Keratinocyte (primary cell): Measurements from ENCODE around the gene DNAH8. TPM values are rescaled to one million over a fixed set of nuclear protein-coding genes. Genes with fewer than 3 reads are reported as not detected.
A peak's percentile ranks its signal among the peaks of the same experiment; 100 is the strongest.

Experiments used
- DNase-seq: peaks from one replicate; pipeline ENCODE4 v3.0.0-alpha.2; 2011; ENCODE audit warnings: low read depth, missing footprints, low spot score
- FAIRE-seq: peaks from 2 replicates; lab custom pipeline; 2011; peaks lifted over from hg19 to GRCh38; lab: Jason Lieb, UNC
- H2AFZ ChIP-seq: 2 replicates; pipeline ENCODE4 v1.6.0; 2012; ENCODE audit warnings: low read length, control low read depth, inconsistent platforms; ENCODE audit not compliant: control insufficient read depth
- H3K27ac ChIP-seq: 2 replicates; pipeline ENCODE4 v1.5.1; 2011; ENCODE audit warnings: low read length; ENCODE audit not compliant: control insufficient read depth, insufficient read depth
- H3K27me3 ChIP-seq: 3 replicates; pipeline ENCODE4 v1.6.0; 2011; ENCODE audit warnings: low read length; ENCODE audit not compliant: control insufficient read depth, insufficient read depth; ENCODE audit errors: extremely low read depth
- H3K36me3 ChIP-seq, 2 experiments: 2 replicates in 1 of 2; 3 replicates in 1 of 2; pipeline ENCODE4 v1.5.1; 2011; ENCODE audit warnings: low read length in 2 of 2, mild to moderate bottlenecking in 1 of 2; ENCODE audit not compliant: control insufficient read depth in 2 of 2, insufficient read depth in 2 of 2; ENCODE audit errors: extremely low read depth in 1 of 2
- H3K4me1 ChIP-seq: 3 replicates; pipeline ENCODE4 v1.5.1; 2011; ENCODE audit warnings: low read length; ENCODE audit not compliant: control insufficient read depth, insufficient read depth; ENCODE audit errors: extremely low read depth
- H3K4me2 ChIP-seq: 3 replicates; pipeline ENCODE4 v1.6.0; 2011; ENCODE audit warnings: low read depth, low read length; ENCODE audit not compliant: control insufficient read depth, insufficient read depth; ENCODE audit errors: extremely low read depth
- H3K4me3 ChIP-seq, 3 experiments: fragments of 200-600 bp in 1 of 3; sonication (generic) in 1 of 3; 2 replicates in 2 of 3; 3 replicates in 1 of 3; pipeline ENCODE4 v1.5.1; 2011 to 2016; ENCODE audit warnings: low read length in 3 of 3, mild to moderate bottlenecking in 3 of 3, control low read depth in 2 of 3, inconsistent platforms in 1 of 3, low read depth in 1 of 3, mixed read lengths in 1 of 3, mixed run types in 1 of 3, moderate library complexity in 1 of 3; ENCODE audit not compliant: control insufficient read depth in 2 of 3, insufficient read depth in 2 of 3; ENCODE audit errors: extremely low read depth in 1 of 3
- H3K79me2 ChIP-seq: 2 replicates; pipeline ENCODE4 v1.6.0; 2012; ENCODE audit warnings: low read length; ENCODE audit not compliant: control insufficient read depth, insufficient read depth
- H3K9ac ChIP-seq: 3 replicates; pipeline ENCODE4 v1.6.0; 2011; ENCODE audit warnings: low read length; ENCODE audit not compliant: control insufficient read depth, insufficient read depth; ENCODE audit errors: extremely low read depth
- H3K9me1 ChIP-seq: 3 replicates; pipeline ENCODE4 v1.6.0; 2011; ENCODE audit warnings: low read length; ENCODE audit not compliant: control insufficient read depth, insufficient read depth; ENCODE audit errors: extremely low read depth
- H3K9me3 ChIP-seq: 2 replicates; pipeline ENCODE4 v1.5.1; 2012; ENCODE audit warnings: low read depth, low read length; ENCODE audit not compliant: control insufficient read depth
- H4K20me1 ChIP-seq: 3 replicates; pipeline ENCODE4 v1.6.0; 2011; ENCODE audit warnings: low read length; ENCODE audit not compliant: control insufficient read depth, insufficient read depth; ENCODE audit errors: extremely low read depth
- EZH2 ChIP-seq: IDR thresholded peaks from one replicate; pipeline ENCODE4 v1.6.1; 2012; ENCODE audit warnings: inconsistent platforms, mild to moderate bottlenecking, low read length, moderate library complexity
- dilution Hi-C: fragments of 300-500 bp; cut with MboI; formaldehyde crosslinking; loops from one replicate; pipeline ENCODE4 v1.7.0; 2020; ENCODE audit warnings: low sequenced_read_pairs; ENCODE audit not compliant: extremely low pct_ligation_motif_present
- polyA plus RNA-seq, 5 experiments: library from polyadenylated mRNA; depleted of rRNA in 3 of 5; stranded (reverse) in 3 of 5; stranded (forward) in 1 of 5; unstranded in 1 of 5; fragments of >200 nt; gene quantifications; 1 replicate in 1 of 5; 2 replicates in 3 of 5; 3 replicates in 1 of 5; pipeline versions ENCODE4 v1.2.1 to v1.2.3, GENCODE V29; 2011 to 2012; ENCODE audit warnings: missing spikeins in 2 of 5, low read depth in 1 of 5, low replicate concordance in 1 of 5
- TF ChIP-seq, protein P1 (sequence below), 3 experiments: IDR thresholded peaks in 1 of 3; conservative IDR thresholded peaks in 1 of 3; optimal IDR thresholded peaks in 1 of 3; 2 replicates in 2 of 3; 3 replicates in 1 of 3; pipeline versions ENCODE3 to v1.5.1; 2011; ENCODE audit warnings: low read length in 3 of 3, mild to moderate bottlenecking in 3 of 3, moderate library complexity in 2 of 3, control low read depth in 1 of 3, inconsistent platforms in 1 of 3; ENCODE audit not compliant: insufficient read depth in 2 of 3; ENCODE audit errors: extremely low read depth in 1 of 3

DNAH8 gene
- polyA plus RNA-seq, 1 donor (not counting 4 experiments of a cell fraction or from before 2014, with no cell fraction given), result 0.01 TPM

- Histone ChIP-seq H3K9me1 (no peaks in the 10 kb centered on the region), H3K4me2 (no peak overlapping the region), H3K27ac (no peak overlapping the region), H3K4me3 (no peak overlapping the region), H3K79me2 (no peaks in the 10 kb centered on the region), H4K20me1 (no peaks in the 10 kb centered on the region), H3K27me3 (no peaks in the 10 kb centered on the region), H3K9me3 (no peaks in the 10 kb centered on the region), H3K9ac (no peak overlapping the region), H2AFZ (no peak overlapping the region), H3K4me1 (no peaks in the 10 kb centered on the region), H3K36me3 (no peaks in the 10 kb centered on the region)
- no peak for FAIRE-seq
- dilution Hi-C loops, result no loop called here
- no peak for DNase-seq
- no peak for TF ChIP-seq EZH2
- TF ChIP-seq, protein P1, sequence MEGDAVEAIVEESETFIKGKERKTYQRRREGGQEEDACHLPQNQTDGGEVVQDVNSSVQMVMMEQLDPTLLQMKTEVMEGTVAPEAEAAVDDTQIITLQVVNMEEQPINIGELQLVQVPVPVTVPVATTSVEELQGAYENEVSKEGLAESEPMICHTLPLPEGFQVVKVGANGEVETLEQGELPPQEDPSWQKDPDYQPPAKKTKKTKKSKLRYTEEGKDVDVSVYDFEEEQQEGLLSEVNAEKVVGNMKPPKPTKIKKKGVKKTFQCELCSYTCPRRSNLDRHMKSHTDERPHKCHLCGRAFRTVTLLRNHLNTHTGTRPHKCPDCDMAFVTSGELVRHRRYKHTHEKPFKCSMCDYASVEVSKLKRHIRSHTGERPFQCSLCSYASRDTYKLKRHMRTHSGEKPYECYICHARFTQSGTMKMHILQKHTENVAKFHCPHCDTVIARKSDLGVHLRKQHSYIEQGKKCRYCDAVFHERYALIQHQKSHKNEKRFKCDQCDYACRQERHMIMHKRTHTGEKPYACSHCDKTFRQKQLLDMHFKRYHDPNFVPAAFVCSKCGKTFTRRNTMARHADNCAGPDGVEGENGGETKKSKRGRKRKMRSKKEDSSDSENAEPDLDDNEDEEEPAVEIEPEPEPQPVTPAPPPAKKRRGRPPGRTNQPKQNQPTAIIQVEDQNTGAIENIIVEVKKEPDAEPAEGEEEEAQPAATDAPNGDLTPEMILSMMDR (optimal IDR thresholded peaks at IDR 0.05 in 1 of 3, IDR thresholded peaks at IDR 0.05 in 1 of 3, conservative IDR thresholded peaks at IDR 0.05 in 1 of 3; ENCODE audit: extremely low read depth in 1 of 3, insufficient read depth in 2 of 3, low read length in 3 of 3), result peak; percentile 4 to 41 (median 18)
Observed at GRCh38 chr6:38933426-38933825, 218.3 kb downstream of the DNAH8 start.

DNA sequence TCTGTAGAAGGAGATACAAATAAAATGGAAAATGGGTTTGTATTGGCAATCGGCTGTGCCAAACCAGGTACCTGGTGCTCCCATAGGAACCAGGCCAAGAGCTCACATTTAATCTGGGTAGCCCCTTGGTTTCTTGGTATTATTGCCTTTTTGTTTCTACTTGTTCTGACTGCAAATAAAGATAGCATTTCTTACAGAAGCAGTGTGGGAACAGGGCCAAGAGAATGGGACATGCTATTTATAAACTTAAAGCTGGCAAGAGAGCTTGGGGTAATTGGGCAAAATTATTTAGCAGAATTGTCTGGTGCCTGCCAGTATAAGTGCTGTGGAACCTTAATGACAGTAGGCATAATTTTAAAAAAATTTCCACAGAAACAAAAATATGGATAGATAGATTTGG is 219.9 kb downstream of the DNAH8 start:
- Histone ChIP-seq H3K4me3 (no peak overlapping the region), H3K27ac (no peak overlapping the region), H4K20me1 (no peaks in the 10 kb centered on the region), H3K27me3 (no peaks in the 10 kb centered on the region), H3K9me1 (no peaks in the 10 kb centered on the region), H3K4me1 (no peaks in the 10 kb centered on the region), H3K9ac (no peak overlapping the region), H3K36me3 (no peaks in the 10 kb centered on the region), H3K79me2 (no peaks in the 10 kb centered on the region), H3K4me2 (no peak overlapping the region), H2AFZ (no peak overlapping the region), H3K9me3 (no peaks in the 10 kb centered on the region)
- TF ChIP-seq EZH2, result no peak
- TF ChIP-seq, protein P1 (optimal IDR thresholded peaks at IDR 0.05 in 1 of 3, IDR thresholded peaks at IDR 0.05 in 1 of 3, conservative IDR thresholded peaks at IDR 0.05 in 1 of 3; ENCODE audit: extremely low read depth in 1 of 3, insufficient read depth in 2 of 3, low read length in 3 of 3), result no peak
- no peak for FAIRE-seq
- no peak for DNase-seq
- dilution Hi-C loops, result no loop called here
